Hair follicle dermal papilla cell (primary cell): ENCODE results near the gene RNU2-1. TPM values are rescaled to one million over a fixed set of nuclear protein-coding genes. Genes with fewer than 3 reads are reported as not detected.

Source experiments
- small RNA-seq: library from RNA; depleted of rRNA; stranded (forward); fragments of <200 nt; gene quantifications from one replicate; pipeline ENCODE3, GENCODE V24; 2012
- total RNA-seq: library from RNA; depleted of rRNA; stranded (reverse); fragments of >200 nt; gene quantifications from 2 replicates; pipeline ENCODE4 v1.2.3, GENCODE V29; 2012

Gene RNU2-1
- total RNA-seq, result not detected in 2 replicates

DNA sequence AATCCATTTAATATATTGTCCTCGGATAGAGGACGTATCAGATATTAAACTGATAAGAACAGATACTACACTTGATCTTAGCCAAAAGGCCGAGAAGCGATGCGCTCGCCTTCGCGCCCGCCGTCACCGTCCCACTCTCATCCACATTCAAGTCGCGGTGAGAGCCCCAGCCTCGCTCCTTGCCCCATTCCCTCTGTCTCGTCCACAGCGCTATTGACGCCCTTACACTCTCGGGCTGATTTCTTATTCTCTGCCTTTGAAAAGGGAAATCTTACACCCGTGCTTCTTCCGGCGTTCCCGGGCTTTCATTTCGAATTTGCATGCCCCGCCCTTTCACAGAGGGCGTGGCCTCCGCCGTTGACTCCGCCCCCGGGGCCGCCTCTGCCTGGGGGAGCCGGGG lies at the start of gene RNU2-1:
RNU2-1 (minus strand) TSS at position 101 of the 400 bp plus-strand sequence.

DNA sequence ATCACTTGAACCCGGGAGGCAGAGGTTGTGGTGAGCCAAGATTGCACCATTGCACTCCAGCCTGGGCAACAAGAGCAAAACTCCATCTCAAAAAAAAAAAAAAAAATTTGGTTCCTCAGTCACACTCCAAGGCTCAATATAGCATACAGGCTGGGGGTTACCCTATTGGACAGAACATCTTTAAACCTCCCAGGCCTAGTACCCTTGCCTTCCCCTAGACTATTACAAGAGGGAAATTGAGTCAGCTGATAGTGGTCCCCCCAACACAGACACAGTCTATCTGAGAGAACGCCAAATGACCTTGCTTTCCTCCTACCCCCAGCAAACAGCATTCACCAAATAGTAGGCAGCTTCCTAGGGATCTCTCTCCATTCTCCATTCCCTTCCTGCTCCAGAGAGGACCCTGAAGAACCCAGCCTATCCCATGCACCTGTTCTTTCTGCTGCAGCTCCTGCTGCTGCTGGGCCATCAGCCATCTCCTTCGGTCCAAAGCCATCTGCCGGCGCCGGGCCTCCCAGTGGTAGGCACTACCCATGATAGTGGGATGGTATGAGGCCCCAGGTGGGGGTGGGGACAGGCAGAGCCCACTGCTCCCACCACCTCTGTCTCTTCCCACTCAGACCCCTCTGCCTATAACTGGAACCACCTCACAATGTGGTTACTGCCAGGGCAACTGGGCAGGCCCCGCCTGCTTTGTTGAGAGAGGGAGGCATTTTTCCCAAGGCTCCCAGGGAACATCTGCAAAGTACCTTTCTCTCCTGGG lies 5.6 kb downstream of the RNU2-1 start, which contains the start of gene CCDC200:
CCDC200 (minus strand) TSS at position 604 of the 763 bp plus-strand sequence; CDS start at position 535, 69 bp downstream.

DNA sequence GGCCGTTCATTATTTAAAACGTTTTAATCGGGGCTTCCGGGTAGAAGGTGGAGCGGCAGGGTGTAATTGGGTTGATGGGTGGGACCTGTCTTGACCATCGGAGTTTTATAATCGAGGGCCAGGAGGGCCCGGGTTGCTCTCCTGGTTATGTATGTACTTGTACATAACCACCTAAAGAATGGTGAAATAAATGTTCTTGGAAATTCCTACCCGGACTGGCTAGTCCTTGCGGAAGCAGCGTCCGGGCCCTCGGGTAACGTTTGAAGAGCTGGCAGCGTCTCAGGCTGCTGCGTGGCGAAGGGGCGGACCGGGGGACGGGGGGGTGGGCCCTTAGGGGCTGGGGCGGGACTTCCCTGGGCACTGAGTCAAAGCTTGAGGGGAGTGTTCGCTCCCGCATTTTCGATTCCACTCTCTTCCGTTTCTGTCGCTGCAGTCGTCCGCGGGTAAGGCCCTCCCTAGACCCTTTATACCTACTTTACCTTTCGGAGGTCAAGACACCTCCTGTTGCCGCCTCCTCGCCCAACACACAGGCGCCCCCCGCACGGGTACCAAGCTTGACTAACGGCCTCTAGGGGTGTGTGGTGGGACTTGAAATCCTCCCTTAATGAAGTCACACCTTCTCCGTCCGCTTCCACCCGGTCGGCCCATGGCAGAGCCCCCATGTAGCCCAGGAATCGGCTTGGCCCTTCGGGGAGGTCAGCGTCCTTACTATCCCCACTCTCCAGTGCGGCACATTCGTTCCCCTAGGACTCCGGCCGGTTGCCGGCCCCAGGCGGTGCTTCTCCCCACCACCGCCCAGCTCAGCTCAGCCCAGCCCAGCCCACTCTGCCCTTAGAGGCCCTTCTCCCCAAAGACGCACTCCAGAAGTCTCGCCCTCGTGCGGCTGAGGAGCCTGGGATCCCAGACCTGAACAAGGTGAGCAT lies 22.0 kb downstream of the RNU2-1 start, which contains the start of gene TMEM106A:
TMEM106A (plus strand) TSS at position 396 of the 923 bp plus-strand sequence. CDS start 1,167 bp downstream, outside the sequence.

Small RNA genes lying within 50 kb of the gene (small RNA-seq; reads per million reads assigned to genes)
- gene RF00004 (not detected), gene RNU2-1 (not detected)

Other genes with a start within 250 kb of the RNU2-1 start
- gene RPL27, start 235.6 kb downstream of the RNU2-1 start, total RNA-seq, result 404 and 600 TPM in 2 replicates
- 69.8 and 71.7 TPM in 2 replicates for gene IFI35, start 227.2 kb downstream of the RNU2-1 start, total RNA-seq
- 357 and 482 TPM in 2 replicates for gene VAT1, start 211.6 kb downstream of the RNU2-1 start, total RNA-seq
- gene RND2, start 208.7 kb downstream of the RNU2-1 start, total RNA-seq, result 0.32 and 0.49 TPM in 2 replicates
- gene BRCA1, start 108.6 kb downstream of the RNU2-1 start, total RNA-seq, result 6.4 and 8.3 TPM in 2 replicates
- gene NBR1, start 62.8 kb downstream of the RNU2-1 start, total RNA-seq, result 147 and 154 TPM in 2 replicates
- gene TMEM106A, start 22.1 kb downstream of the RNU2-1 start, total RNA-seq, result 10.5 and 13.7 TPM in 2 replicates
- gene CCDC200, start 5.4 kb downstream of the RNU2-1 start, total RNA-seq, result not detected in 2 replicates
- gene ARL4D, start 165.0 kb upstream of the RNU2-1 start, total RNA-seq, result 41.9 and 45.1 TPM in 2 replicates
- 48.0 and 53.2 TPM in 2 replicates for gene DHX8, start 250.0 kb upstream of the RNU2-1 start, total RNA-seq